ENCODE measurements around the gene RPRD1A.
"Not testable (repeated sequence)": the region's sequence is repeated elsewhere in the genome, so short reads cannot be mapped to it uniquely, and the experiment has no call there.

The RPRD1A gene

DNA sequence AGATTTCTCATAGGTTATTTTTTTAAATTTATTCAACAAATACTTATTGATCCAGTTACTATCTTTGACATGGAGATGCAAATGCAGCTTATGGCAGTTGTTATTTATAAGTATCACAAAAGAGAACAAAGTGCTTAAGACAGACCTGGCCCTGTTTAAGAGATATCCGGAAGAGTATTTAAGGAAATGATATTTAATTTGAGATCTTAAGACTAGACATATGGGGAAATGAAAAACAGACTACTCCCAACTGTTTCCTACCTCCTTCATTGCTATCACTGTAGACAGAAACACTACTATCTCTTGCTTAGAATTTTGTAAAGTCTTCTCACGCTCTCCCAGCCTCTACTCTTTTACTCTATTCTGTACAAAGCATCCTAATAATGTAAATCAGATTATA, 36.0 kb downstream of the RPRD1A start:
- no peak for DNase-seq (ENCODE audit: low spot score)

- no peak for DNase-seq (ENCODE audit: low spot score)
Measured at GRCh38 chr18:36028859-36029258, 38.5 kb downstream of the RPRD1A start.

GRCh38 chr18:36025025-36025424, 42.3 kb downstream of the RPRD1A start:
- DNase-seq (ENCODE audit: low spot score): no peak

- not testable (repeated sequence) for DNase-seq (ENCODE audit: low spot score)
Measured at GRCh38 chr18:36024241-36024640, 43.1 kb downstream of the RPRD1A start.

GRCh38 chr18:36023336-36023735, 44.0 kb downstream of the RPRD1A start:
- DNase-seq (ENCODE audit: low spot score): no peak

- no peak for DNase-seq (ENCODE audit: low spot score)
Measured at GRCh38 chr18:36020174-36020711, 47.1 kb downstream of the RPRD1A start.

- DNase-seq (ENCODE audit: low spot score): no peak
Measured at GRCh38 chr18:36017232-36017631, 50.1 kb downstream of the RPRD1A start.

- no peak for DNase-seq (ENCODE audit: low spot score)
Measured at GRCh38 chr18:36015629-36016028, 51.7 kb downstream of the RPRD1A start.

DNA sequence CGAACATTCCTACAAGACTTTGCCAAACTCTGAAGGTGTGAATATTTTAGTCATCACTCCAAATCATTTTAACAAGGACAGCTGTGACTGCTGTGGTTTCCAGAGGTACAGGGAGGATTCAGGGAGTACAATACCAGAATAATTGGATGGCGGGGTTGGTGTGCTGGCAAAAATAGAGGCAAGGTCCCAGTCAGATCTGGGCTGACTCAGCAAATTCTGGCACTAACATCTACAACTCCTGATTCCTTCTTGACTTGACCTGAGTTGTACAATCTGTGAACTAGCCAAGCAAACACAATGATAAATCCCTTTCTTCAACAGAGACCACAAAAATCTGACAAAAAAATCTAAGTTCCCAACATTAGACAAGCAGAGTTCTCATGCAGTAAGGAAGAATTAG, 54.5 kb downstream of the RPRD1A start:
- no peak for DNase-seq (ENCODE audit: low spot score)

GRCh38 chr18:36009214-36009613, 58.1 kb downstream of the RPRD1A start:
- DNase-seq (ENCODE audit: low spot score): no peak

DNA sequence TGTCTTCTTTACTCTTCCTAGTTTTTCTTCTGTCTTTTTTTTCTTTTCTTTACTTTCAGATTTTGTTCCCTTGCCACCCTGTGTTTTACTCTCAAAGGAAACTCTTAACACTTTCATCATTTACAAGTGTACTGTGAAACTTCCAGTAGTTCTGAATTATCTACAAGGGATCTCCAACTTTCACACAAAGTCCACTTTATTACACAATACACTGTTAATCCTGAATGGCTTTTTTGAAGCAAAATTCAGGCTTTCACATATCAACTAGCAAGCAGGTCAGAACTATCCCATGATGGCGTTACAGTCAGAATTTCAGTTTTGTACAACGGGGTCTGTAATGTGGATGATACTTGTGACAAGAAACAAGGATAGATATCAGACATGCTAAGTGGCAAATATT, 60.4 kb downstream of the RPRD1A start:
- no peak for DNase-seq (ENCODE audit: low spot score)

DNA sequence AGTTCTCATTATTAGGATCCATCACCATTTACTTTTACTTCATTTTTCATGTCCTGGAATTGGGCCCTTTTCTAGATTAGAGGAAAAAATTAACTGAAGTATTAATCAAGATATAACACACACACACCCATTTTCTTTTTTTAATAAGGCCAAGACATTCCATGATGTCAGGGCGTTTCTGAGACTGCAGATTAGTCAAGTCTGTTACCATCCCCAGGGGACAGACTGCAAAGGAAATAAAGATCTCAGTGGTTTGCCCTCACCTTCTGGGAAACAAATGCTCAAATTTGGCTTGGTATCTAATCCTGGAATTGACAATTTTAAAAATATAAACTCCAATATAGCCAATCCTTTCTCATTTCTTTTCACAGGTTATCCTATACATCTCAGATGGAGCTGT, 67.4 kb downstream of the RPRD1A start:
- DNase-seq (ENCODE audit: low spot score): no peak

DNA sequence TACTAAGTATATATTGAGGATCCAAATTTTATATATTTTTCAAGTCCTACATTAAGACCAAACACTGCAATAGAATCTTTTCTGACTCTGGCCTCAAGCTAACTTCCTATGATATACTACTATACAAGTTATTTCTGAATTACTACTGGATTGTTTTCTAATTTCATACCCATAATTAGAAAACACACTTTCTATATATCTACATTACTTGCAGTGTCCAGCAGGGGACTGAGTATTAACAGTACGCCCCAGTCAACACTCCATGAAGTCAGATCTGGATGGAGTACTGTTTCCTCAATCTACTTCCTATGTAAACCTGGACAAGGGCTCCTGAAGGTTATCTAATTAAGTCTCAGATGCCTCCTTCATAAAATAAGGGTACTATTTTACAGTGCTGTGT, 68.4 kb downstream of the RPRD1A start:
- DNase-seq (ENCODE audit: low spot score): no peak

DNA sequence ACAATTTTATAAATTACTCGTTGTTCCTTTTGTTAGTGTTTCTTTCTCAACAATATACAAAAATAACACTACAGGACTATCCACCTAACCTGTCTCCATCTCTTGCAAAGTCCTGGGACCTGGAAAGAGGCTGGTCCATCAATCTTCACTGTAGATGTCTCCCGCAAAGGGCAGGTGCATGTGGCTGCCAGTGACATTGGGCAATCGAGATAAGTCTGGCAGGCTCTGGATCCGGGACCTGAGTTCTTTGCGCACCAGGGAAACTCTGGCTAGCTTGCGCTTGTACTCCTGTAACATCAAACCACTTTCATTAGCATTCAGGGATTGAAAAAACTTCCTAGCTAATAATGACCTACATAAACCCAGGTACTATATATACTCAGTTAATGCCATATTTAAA, 74.3 kb downstream of the RPRD1A start:
- DNase-seq (ENCODE audit: low spot score): no peak

DNA sequence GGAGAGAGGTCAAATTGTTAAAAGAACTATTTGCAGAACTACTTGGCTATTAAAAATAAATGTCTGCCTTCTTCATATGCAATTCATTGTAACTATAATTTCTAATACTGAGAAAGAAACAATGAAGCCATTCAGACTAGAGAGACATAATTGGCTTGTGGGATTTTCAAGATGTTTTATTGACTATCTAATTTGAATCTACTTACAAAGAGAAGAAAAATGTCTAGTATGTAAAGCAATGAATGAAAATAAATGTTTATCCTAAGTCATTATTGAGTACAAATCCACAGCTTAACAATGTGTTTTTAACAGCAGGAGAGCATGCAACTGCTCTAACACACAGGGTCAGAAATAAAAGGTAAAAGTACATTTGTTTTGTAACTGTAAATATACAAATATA, 75.7 kb downstream of the RPRD1A start:
- no peak for DNase-seq (ENCODE audit: low spot score)

GRCh38 chr18:35983818-35984217, 83.5 kb downstream of the RPRD1A start:
- no peak for DNase-seq (ENCODE audit: low spot score)

DNA sequence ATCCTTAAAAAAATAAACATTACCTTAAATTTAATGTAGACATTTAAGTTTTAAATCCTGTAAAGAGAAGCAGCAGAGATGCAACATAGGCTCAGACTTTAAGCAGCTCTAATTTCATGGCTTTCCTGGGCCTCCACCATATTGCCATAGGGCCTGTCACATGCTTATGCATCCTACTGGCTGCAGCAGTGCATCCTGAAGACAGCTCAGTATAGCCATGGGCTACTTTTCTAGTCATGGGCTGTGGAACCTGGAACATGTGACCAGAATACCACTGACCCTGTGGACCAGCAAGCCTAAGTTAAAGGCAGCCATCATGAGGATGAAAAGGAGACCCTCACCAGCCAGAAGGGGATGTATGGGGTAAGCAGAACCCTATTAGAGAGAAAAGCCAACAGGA, 84.2 kb downstream of the RPRD1A start:
- no peak for DNase-seq (ENCODE audit: low spot score)

DNA sequence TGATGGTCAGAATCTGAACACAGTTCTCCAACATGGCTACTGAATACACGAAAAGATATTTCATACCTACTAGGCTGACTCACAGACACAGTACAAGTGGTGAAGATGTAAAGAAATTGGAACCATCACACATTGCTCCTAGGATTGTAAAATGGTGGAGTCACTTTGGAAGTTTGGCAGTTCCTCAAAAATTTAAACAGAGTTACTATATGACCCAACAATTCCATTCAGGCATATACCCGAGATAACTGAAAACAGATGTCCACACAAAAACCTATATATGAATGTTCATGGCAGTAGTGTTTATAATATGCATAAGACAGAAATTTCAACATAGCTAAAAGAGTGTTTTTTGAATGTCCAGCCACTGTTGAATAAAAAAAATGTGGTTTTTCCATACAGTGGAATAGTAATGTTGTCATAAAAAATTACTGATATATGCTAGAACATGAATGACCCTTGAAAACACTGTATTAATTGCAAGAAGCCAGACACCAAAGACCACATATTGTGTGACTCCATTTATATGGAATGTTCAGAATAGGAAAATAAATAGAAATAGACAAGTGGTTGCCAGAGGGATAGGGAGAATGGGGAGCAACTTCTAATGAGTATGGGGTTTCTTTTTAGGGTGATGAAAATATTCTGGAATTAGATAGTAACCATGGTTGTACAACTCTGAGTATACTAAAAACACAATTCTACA, 84.8 kb downstream of the RPRD1A start:
- DNase-seq (ENCODE audit: low spot score): no peak

DNA sequence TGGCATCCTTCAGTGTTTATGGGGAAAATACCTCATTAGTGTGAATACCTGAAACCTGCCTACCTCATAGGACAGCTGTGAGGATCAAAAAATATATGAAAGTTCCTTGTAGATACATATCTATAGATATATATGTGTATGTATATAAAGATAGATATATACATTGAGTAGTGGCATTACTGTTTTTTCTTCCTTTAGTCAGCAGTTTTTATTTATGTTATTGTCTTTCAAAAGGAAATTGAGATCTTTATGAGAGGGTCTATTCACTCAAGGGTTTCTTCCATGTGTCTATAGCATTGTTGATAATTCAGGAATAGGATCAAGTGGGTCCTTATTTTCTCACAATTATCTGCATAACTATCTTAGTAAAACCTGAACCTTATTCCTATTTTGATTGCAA, 88.2 kb downstream of the RPRD1A start:
- no peak for DNase-seq (ENCODE audit: low spot score)

DNA sequence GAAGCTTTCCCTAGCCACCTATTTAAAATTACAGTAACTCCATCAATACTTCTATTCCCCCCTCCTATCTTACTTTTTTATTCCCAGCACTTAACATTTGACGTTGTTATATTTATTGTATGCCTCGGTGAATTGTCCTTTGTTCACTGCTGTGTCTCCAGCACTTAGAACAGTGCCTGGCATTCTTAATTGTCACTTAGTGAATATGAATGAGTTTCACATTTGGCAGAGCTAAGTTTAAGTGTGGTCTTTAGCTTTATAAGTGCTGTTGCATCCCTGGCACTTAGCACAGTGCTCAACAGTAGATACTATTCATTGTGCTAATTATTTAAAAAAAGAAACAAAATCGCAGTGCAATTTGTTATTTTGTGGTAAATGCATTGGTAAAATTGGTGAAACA, 93.2 kb downstream of the RPRD1A start:
- DNase-seq (ENCODE audit: low spot score): no peak

- no peak for DNase-seq (ENCODE audit: low spot score)
Measured at GRCh38 chr18:35973650-35974049, 93.7 kb downstream of the RPRD1A start.

DNA sequence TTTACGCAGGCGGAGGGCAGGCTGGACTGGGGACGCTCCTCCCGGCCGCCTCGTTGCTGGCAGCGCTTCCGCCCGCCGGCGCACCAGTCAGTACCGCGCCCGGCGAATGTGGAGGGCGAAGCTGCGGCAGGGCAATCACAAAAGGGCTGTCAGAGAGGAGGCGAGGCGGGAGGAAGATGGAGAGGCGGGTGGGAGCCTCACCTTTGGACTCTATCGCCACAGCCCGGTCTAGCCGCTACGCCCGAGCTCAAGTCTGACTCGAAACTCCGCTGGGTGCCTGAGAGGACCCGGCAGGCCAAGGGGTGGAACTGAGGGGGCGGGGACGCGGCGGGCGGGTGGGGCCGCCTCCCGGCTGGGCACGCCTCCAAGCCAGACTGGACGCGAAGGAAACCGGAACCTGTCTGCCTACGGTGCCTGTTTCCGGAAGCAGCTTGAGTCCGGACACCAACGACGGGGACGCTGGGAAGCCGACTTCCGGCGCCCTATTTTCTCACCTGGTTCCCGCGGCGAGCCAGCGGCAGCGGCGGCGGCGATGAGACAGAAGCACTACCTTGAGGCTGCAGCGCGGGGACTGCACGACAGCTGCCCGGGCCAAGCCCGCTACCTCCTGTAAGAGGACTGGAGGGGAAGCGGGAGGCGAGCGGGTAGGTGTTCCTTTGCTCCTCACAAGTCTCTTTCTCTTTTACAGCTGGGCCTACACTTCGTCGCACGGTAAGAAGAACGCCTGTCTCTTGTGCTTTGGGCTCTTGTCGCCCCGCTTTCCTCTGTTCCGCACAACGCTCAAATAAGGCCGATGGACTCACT, 95.0 kb downstream of the RPRD1A start, which contains the start of gene RMP24:
Gene RMP24 (plus strand): TSS at position 483 of the 804 bp plus-strand sequence.
- peak; percentile 86 for DNase-seq (ENCODE audit: low spot score)

GRCh38 chr18:35971661-35972196, 95.6 kb downstream of the RPRD1A start:
- DNase-seq (ENCODE audit: low spot score): no peak
